Measurements from ENCODE around the gene PDZD8. TPM values are rescaled to one million over a fixed set of nuclear protein-coding genes. Genes with fewer than 3 reads are reported as not detected.

Gene PDZD8
- total RNA-seq, 1 donor from 2014 or later: 31.8 TPM

DNA sequence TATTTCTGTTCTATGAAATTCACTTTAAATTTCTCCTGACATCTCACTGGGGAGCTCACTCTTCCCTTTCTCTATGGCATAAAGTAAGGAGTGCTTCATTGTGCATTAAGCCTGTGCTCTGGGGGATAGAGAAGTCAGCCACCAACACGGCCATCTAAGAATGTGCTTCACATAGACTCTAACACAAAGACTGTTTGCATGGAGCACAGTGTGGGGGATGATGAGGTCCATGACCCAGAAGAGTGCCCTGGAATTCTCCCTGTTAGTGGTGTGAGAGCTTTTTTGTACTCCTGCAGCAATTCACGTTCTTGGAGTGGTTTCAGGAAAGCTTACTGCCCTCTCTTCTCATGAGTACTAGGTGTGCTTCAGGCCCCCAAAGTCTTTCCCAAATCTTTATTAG is 43.9 kb upstream of the PDZD8 start:
- H3K27ac Mint-ChIP-seq (ENCODE audit: unreplicated experiment): no peak overlapping the region
- DNase-seq (ENCODE audit: low read depth, low spot score): no peak
- no peaks in the 10 kb centered on the region for H3K36me3 Mint-ChIP-seq (ENCODE audit: low read depth)
- no peaks in the 10 kb centered on the region for H3K27me3 Mint-ChIP-seq (ENCODE audit: low read depth)
- H3K9me3 Mint-ChIP-seq: no peaks in the 10 kb centered on the region
- TF ChIP-seq, protein P1, sequence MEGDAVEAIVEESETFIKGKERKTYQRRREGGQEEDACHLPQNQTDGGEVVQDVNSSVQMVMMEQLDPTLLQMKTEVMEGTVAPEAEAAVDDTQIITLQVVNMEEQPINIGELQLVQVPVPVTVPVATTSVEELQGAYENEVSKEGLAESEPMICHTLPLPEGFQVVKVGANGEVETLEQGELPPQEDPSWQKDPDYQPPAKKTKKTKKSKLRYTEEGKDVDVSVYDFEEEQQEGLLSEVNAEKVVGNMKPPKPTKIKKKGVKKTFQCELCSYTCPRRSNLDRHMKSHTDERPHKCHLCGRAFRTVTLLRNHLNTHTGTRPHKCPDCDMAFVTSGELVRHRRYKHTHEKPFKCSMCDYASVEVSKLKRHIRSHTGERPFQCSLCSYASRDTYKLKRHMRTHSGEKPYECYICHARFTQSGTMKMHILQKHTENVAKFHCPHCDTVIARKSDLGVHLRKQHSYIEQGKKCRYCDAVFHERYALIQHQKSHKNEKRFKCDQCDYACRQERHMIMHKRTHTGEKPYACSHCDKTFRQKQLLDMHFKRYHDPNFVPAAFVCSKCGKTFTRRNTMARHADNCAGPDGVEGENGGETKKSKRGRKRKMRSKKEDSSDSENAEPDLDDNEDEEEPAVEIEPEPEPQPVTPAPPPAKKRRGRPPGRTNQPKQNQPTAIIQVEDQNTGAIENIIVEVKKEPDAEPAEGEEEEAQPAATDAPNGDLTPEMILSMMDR (conservative IDR thresholded peaks at IDR 0.05): no peak
- H3K4me1 Mint-ChIP-seq: peaks cover 9% of the 10 kb centered on the region
- no peak overlapping the region for H3K4me3 Mint-ChIP-seq

DNA sequence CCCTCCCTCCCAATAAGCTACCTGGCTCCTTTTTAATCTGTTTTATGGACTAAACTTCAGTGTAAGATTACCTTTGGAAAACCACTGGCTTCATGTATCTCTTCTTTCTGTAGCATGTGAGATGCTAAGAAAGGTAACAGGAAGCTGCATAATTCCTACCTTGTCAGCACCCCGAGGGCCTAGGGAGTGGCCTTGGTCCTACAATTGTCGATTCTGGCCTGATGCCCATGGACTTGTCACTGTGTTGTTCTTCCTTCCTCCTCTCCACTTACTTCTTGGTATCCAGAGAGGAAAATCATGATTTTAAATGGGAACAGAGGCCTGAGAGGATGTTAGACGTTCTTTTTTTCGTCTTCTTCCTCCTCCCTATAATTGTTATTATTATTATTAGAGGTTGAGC is 42.9 kb upstream of the PDZD8 start:
- peaks cover 9% of the 10 kb centered on the region for H3K4me1 Mint-ChIP-seq
- H3K4me3 Mint-ChIP-seq: no peak overlapping the region
- H3K27me3 Mint-ChIP-seq (ENCODE audit: low read depth): peaks cover 2% of the 10 kb centered on the region
- TF ChIP-seq, protein P1 (conservative IDR thresholded peaks at IDR 0.05): no peak
- DNase-seq (ENCODE audit: low read depth, low spot score): no peak
- H3K9me3 Mint-ChIP-seq: no peaks in the 10 kb centered on the region
- H3K27ac Mint-ChIP-seq (ENCODE audit: unreplicated experiment): no peak overlapping the region
- H3K36me3 Mint-ChIP-seq (ENCODE audit: low read depth): no peaks in the 10 kb centered on the region

DNA sequence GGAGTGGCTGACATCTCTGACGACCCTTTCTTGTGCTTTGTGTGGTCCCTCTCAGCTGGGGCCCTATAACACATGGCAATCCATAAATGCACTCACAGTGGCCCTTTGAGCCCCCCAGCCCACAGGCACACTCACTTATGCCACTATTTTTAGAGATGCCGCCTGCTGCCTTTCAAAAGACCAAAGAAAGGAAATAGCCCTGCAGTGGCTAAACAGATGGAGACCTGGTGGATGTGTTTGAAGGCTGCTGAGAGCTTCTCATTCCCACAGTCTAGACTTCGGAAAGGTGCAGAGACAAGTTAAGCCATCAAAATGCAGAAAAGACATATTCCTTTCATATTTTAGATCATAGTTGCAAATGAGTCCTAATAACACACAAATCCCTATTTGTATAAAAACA is 42.0 kb upstream of the PDZD8 start:
- Mint-ChIP-seq H3K27ac (ENCODE audit: unreplicated experiment) (no peak overlapping the region), H3K4me1 (peaks cover 9% of the 10 kb centered on the region), H3K36me3 (ENCODE audit: low read depth) (no peaks in the 10 kb centered on the region), H3K9me3 (no peaks in the 10 kb centered on the region), H3K4me3 (no peak overlapping the region), H3K27me3 (ENCODE audit: low read depth) (peaks cover 11% of the 10 kb centered on the region)
- DNase-seq (ENCODE audit: low read depth, low spot score): no peak
- TF ChIP-seq, protein P1 (conservative IDR thresholded peaks at IDR 0.05): no peak

DNA sequence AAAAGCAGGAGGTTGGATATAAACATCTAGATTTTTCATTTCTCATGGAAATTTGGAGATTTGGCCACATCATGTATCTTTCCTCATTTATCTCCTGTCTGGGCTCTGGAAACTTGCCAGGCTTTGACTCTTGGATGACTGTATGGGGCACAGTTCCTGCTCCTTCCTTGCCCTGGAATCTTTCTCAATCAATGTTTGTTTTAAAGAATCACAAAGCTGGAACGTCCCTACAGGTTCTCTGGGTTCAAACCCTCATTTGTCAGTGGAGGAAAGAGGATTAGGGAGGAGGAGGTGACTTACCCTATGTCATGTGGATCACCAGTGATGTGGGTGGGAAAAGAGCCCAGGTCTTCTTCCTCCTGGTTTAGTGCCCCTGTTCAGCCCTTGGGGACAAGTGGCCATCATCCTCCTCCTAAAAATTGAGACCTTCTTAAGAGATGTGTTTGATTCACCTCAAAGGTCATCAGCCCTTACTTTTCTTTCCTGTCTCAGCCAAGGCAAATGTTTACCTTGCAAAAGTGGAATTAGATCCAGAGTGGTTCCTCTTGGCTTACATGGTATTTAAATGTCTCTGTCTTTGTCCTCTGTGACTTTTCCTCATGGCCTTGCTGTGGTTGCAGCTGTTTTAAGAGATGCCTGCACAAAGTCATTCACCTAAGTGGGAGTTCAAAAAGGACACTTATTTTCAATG is 38.8 kb upstream of the PDZD8 start:
- no peak for DNase-seq (ENCODE audit: low read depth, low spot score)
- peaks cover 13% of the 10 kb centered on the region for H3K27me3 Mint-ChIP-seq (ENCODE audit: low read depth)
- H3K36me3 Mint-ChIP-seq (ENCODE audit: low read depth): no peaks in the 10 kb centered on the region
- TF ChIP-seq, protein P1 (conservative IDR thresholded peaks at IDR 0.05): no peak
- H3K4me1 Mint-ChIP-seq: peaks cover 6% of the 10 kb centered on the region
- no peaks in the 10 kb centered on the region for H3K9me3 Mint-ChIP-seq
- H3K4me3 Mint-ChIP-seq: no peak overlapping the region
- no peak overlapping the region for H3K27ac Mint-ChIP-seq (ENCODE audit: unreplicated experiment)

DNA sequence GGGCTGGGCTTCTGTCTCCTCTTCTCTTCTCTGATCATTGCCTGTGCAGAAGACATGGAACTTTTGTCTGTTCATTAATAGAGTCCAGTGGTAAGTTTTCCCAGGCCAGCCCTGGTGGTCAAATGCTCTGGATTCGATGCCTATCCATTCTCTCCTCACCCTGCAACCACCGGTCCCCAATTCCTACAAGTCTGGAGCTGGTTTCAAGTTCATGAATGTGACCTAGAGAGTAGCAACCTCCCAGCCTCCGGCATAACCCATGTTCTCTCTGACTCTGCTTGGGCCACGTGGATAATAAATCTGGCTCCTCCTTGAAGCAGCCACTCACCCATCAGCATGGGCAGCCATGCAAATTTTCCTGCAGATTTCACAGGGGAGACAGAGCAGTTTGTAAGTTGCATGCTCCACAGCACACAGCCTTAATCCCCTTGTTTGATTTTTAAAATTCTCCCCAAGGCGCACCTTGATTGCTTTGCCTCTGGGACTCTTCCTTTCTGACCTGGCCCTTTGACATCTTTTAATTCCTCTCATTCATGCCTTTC is 37.3 kb upstream of the PDZD8 start:
- H3K27me3 Mint-ChIP-seq (ENCODE audit: low read depth): peaks cover 13% of the 10 kb centered on the region
- no peaks in the 10 kb centered on the region for H3K36me3 Mint-ChIP-seq (ENCODE audit: low read depth)
- H3K9me3 Mint-ChIP-seq: no peaks in the 10 kb centered on the region
- DNase-seq (ENCODE audit: low read depth, low spot score): no peak
- TF ChIP-seq, protein P1 (conservative IDR thresholded peaks at IDR 0.05): no peak
- peaks cover 5% of the 10 kb centered on the region for H3K4me1 Mint-ChIP-seq
- no peak overlapping the region for H3K4me3 Mint-ChIP-seq
- no peak overlapping the region for H3K27ac Mint-ChIP-seq (ENCODE audit: unreplicated experiment)

Data from neural crest cell (in vitro differentiated cells).